Type B pancreatic cell (in vitro differentiated cells): ENCODE data around the gene FFAR3. TPM values are rescaled to one million over a fixed set of nuclear protein-coding genes. Genes with fewer than 3 reads are reported as not detected.

Experiments
- DNase-seq: peaks from one replicate; pipeline ENCODE4 v3.0.0; 2021; ENCODE audit warnings: mixed read lengths; ENCODE audit not compliant: unreplicated experiment; ENCODE audit errors: extremely low spot score
- H3K27ac Mint-ChIP-seq: 2 replicates; pipeline ENCODE4 v1.8.0; 2021; ENCODE audit warnings: mild to moderate bottlenecking, mixed read lengths
- H3K27me3 Mint-ChIP-seq: 2 replicates; pipeline ENCODE4 v1.8.0; 2021; ENCODE audit warnings: mixed read lengths
- H3K36me3 Mint-ChIP-seq: 2 replicates; pipeline ENCODE4 v1.8.0; 2021; ENCODE audit warnings: mixed read lengths
- H3K4me1 Mint-ChIP-seq: one replicate; pipeline ENCODE4 v1.8.0; 2021; ENCODE audit warnings: mixed read lengths; ENCODE audit not compliant: unreplicated experiment
- H3K4me3 Mint-ChIP-seq: 2 replicates; pipeline ENCODE4 v1.8.0; 2021; ENCODE audit warnings: mild to moderate bottlenecking, mixed read lengths
- H3K9me3 Mint-ChIP-seq: 2 replicates; pipeline ENCODE4 v1.8.0; 2021; ENCODE audit warnings: mixed read lengths
- total RNA-seq: library from RNA; stranded (reverse); gene quantifications from 2 replicates; pipeline ENCODE4 v1.2.1, GENCODE V29; 2021; ENCODE audit warnings: low replicate concordance
- TF ChIP-seq, protein P1 (sequence below): fragments of 200-600 bp; sonication (generic); conservative IDR thresholded peaks from 2 replicates; pipeline ENCODE4 v1.5.0; 2021; ENCODE audit warnings: antibody characterized with exemption, mild to moderate bottlenecking

FFAR3 gene
- total RNA-seq, 1 donor from 2014 or later, result 0.34 TPM

GRCh38 chr19:35342430-35342829 is 15.8 kb upstream of the FFAR3 start:
- Mint-ChIP-seq H3K27me3 (peaks cover 11% of the 10 kb centered on the region), H3K27ac (peak overlapping the region; percentile 40), H3K4me1 (peaks cover 6% of the 10 kb centered on the region), H3K36me3 (no peaks in the 10 kb centered on the region), H3K4me3 (no peak overlapping the region), H3K9me3 (no peaks in the 10 kb centered on the region)
- DNase-seq, result no peak
- TF ChIP-seq, protein P1, sequence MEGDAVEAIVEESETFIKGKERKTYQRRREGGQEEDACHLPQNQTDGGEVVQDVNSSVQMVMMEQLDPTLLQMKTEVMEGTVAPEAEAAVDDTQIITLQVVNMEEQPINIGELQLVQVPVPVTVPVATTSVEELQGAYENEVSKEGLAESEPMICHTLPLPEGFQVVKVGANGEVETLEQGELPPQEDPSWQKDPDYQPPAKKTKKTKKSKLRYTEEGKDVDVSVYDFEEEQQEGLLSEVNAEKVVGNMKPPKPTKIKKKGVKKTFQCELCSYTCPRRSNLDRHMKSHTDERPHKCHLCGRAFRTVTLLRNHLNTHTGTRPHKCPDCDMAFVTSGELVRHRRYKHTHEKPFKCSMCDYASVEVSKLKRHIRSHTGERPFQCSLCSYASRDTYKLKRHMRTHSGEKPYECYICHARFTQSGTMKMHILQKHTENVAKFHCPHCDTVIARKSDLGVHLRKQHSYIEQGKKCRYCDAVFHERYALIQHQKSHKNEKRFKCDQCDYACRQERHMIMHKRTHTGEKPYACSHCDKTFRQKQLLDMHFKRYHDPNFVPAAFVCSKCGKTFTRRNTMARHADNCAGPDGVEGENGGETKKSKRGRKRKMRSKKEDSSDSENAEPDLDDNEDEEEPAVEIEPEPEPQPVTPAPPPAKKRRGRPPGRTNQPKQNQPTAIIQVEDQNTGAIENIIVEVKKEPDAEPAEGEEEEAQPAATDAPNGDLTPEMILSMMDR, result no peak

DNA sequence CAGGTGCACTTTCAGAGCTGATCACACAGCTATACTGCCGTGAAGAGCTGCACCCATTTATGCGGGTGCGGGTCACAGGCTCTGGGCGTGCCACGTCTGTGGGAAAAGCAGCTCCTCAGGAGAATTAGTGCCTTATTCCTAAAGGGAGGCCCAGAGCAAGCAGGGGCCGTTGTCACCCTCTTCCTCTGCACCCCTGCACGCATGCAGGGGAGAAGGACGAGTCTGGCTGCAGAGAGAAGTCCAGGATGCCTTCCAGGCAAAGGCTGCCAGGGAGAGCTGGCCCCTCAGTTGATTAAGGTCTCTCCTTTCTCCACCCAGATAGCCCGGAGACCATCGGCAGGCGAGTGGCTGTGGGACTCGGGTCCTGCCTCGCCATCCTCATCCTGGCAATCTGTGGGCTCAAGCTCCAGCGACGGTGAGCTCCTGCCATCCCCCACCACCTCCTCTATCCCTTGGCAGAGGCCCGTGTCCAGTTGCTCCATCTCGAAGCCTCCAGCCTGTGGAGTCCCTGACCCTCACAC is 13.7 kb upstream of the FFAR3 start:
- peak; percentile 58 for DNase-seq
- Mint-ChIP-seq H3K4me1 (peaks cover 9% of the 10 kb centered on the region), H3K36me3 (no peaks in the 10 kb centered on the region), H3K4me3 (no peak overlapping the region), H3K27me3 (peaks cover 16% of the 10 kb centered on the region), H3K27ac (no peak overlapping the region), H3K9me3 (no peaks in the 10 kb centered on the region)
- TF ChIP-seq, protein P1, result no peak

GRCh38 chr19:35345671-35346111 is 12.6 kb upstream of the FFAR3 start:
- peaks cover 16% of the 10 kb centered on the region for H3K27me3 Mint-ChIP-seq
- H3K4me3 Mint-ChIP-seq, result no peak overlapping the region
- H3K36me3 Mint-ChIP-seq, result no peaks in the 10 kb centered on the region
- H3K27ac Mint-ChIP-seq, result no peak overlapping the region
- TF ChIP-seq, protein P1, result no peak
- DNase-seq, result peak; percentile 58
- H3K4me1 Mint-ChIP-seq, result peaks cover 9% of the 10 kb centered on the region
- H3K9me3 Mint-ChIP-seq, result no peaks in the 10 kb centered on the region

GRCh38 chr19:35346193-35347052 is 11.8 kb upstream of the FFAR3 start:
- Mint-ChIP-seq H3K4me3 (no peak overlapping the region), H3K27ac (no peak overlapping the region), H3K27me3 (peaks cover 16% of the 10 kb centered on the region), H3K4me1 (peaks cover 9% of the 10 kb centered on the region), H3K36me3 (no peaks in the 10 kb centered on the region), H3K9me3 (no peaks in the 10 kb centered on the region)
- peak; percentile 48 for DNase-seq
- TF ChIP-seq, protein P1, result no peak

DNA sequence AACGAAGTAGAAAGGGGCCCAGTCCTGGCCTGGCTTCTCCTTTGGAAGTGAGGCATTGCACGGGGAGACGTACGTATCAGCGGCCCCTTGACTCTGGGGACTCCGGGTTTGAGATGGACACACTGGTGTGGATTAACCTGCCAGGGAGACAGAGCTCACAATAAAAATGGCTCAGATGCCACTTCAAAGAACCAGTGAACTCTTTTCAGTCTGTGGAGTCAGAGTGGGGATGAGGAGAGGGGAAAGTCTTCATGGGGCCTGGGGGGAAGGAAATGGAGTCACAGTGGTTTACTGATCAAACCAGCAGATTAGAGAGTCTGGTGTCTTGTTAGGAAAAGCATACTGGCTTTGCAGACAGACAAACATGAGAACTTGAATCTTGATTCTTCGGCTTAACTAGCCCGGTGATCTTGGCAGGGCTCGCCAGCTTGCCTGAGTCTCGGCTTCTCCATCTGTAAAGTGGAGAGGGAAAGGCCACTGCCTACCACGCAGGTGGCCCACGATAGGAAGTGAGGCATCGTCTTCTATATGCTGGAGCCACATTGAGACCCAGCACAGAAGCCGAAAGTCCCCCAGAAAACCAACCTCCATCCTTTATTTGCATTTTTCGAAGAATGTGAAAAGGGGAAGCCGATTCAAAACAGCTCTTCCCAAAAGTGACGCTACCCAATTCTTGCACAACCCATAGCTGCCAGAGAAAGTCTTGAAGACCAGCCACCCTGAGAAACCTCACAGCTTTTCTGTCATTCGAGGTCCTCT is 10.9 kb upstream of the FFAR3 start, which contains the start of gene FFAR1:
Gene FFAR1 (plus strand): TSS at position 732 of the 759 bp plus-strand sequence. CDS start 3,650 bp downstream, outside the sequence.
- peak; percentile 36 for DNase-seq
- H3K36me3 Mint-ChIP-seq, result no peaks in the 10 kb centered on the region
- H3K27ac Mint-ChIP-seq, result no peak within 1 kb of the TSS
- TF ChIP-seq, protein P1, result no peak
- no peaks in the 10 kb centered on the region for H3K9me3 Mint-ChIP-seq
- peaks cover 9% of the 10 kb centered on the region for H3K4me1 Mint-ChIP-seq
- no peak within 1 kb of the TSS for H3K4me3 Mint-ChIP-seq
- H3K27me3 Mint-ChIP-seq, result peaks cover 15% of the 10 kb centered on the region
